ENCODE results near the gene RFC2. TPM values are rescaled to one million over a fixed set of nuclear protein-coding genes. Genes with fewer than 3 reads are reported as not detected.

Gene RFC2
- total and polyA plus RNA-seq, 10 of the 15 experiments (the other 5 are each of a cell fraction or from before 2014, with no cell fraction given) = 25.8 to 145 (median 90.9) TPM

DNA sequence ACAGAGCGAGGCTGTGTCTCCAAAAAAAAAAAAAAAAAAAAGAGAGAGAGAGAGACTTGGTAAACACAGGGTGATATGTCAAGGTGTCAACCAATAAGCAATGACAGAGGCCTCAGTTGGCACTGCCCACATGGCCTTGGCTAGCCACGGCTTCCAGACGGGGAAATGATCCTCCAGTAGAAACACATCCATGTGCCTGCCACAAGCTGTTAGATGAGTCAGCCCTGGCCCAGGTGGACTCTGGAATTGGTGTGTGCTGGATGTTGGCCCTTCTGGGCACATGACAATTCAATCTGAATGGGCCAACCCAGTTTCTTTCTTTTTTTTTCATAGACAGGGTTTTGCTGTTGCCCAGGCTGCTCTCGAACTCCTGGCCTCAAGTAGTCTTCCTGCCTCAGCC lies 13.7 kb downstream of the RFC2 start (continued):
- TF ChIP-seq, protein P1, sequence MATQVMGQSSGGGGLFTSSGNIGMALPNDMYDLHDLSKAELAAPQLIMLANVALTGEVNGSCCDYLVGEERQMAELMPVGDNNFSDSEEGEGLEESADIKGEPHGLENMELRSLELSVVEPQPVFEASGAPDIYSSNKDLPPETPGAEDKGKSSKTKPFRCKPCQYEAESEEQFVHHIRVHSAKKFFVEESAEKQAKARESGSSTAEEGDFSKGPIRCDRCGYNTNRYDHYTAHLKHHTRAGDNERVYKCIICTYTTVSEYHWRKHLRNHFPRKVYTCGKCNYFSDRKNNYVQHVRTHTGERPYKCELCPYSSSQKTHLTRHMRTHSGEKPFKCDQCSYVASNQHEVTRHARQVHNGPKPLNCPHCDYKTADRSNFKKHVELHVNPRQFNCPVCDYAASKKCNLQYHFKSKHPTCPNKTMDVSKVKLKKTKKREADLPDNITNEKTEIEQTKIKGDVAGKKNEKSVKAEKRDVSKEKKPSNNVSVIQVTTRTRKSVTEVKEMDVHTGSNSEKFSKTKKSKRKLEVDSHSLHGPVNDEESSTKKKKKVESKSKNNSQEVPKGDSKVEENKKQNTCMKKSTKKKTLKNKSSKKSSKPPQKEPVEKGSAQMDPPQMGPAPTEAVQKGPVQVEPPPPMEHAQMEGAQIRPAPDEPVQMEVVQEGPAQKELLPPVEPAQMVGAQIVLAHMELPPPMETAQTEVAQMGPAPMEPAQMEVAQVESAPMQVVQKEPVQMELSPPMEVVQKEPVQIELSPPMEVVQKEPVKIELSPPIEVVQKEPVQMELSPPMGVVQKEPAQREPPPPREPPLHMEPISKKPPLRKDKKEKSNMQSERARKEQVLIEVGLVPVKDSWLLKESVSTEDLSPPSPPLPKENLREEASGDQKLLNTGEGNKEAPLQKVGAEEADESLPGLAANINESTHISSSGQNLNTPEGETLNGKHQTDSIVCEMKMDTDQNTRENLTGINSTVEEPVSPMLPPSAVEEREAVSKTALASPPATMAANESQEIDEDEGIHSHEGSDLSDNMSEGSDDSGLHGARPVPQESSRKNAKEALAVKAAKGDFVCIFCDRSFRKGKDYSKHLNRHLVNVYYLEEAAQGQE (IDR thresholded peaks at IDR 0.05; ENCODE audit: low read depth, low read length) = no peak
- TF ChIP-seq NRF1 (conservative IDR thresholded peaks at IDR 0.05; ENCODE audit: low read depth, low read length) = no peak
- TF ChIP-seq BACH1 (IDR thresholded peaks at IDR 0.05; ENCODE audit: borderline replicate concordance) = no peak
- TF ChIP-seq CREB1 (IDR thresholded peaks at IDR 0.05; ENCODE audit: low read depth) = no peak
- TF ChIP-seq CHD4 (IDR thresholded peaks at IDR 0.05) = no peak

DNA sequence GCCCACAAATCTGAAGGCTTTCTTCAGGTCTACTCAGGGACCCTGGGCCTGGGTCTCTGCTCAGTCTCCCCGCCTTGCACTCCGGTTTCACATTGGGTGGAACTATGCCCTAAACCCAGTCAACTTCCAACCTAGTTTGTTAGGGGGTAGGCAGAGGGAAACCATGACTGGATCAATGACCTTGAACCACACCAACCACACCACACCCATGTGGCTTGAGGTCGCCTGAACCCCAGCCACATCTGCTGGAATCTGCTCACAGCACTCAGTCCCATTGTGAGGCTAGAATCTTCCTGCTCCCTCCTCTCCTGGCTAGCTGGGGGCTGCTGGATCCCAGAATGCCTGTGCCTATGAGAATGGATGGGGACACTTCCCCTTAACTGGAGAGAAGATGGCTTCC lies 17.9 kb downstream of the RFC2 start:
- Histone ChIP-seq H3K27me3 (replicated peaks in 1 of 2; ENCODE audit: control insufficient read depth in 2 of 2, insufficient read depth in 2 of 2, low read length in 1 of 2) (no peaks in the 10 kb centered on the region), H3K36me3 (ENCODE audit: control insufficient read depth in 2 of 2, insufficient read depth in 2 of 2, low read length in 1 of 2) (peaks cover 38 to 46% of the 10 kb centered on the region in 2 experiments), H3K4me2 (ENCODE audit: control insufficient read depth, insufficient read depth) (no peak overlapping the region), H3K4me3 (no peak overlapping the region), H3K4me1 (ENCODE audit: control insufficient read depth, insufficient read depth, low read length) (peaks cover 8% of the 10 kb centered on the region), H2AFZ (ENCODE audit: control insufficient read depth, low read depth, low read length) (no peak overlapping the region), H3K9ac (ENCODE audit: control insufficient read depth, insufficient read depth, low read length) (no peak overlapping the region), H3K27ac (ENCODE audit: control insufficient read depth, insufficient read depth) (no peak overlapping the region), H4K20me1 (ENCODE audit: control insufficient read depth, insufficient read depth) (no peaks in the 10 kb centered on the region), H3K79me2 (ENCODE audit: control insufficient read depth, insufficient read depth, low read length) (no peaks in the 10 kb centered on the region; the same call in 1 of the 2 replicates), H3K9me3 (replicated peaks; ENCODE audit: control insufficient read depth, insufficient read depth, low read length) (no peaks in the 10 kb centered on the region)
- in situ Hi-C loops (cut with MboI) = no loop called here
- intact Hi-C loops (cut with micrococcal nuclease; ENCODE audit: unreplicated experiment) = no loop called here
- no TSS peak for BruUV-seq (replicated peaks)
- SMC1A ChIA-PET (ENCODE audit: uncharacterized antibody, unreplicated experiment) = interaction anchor here (1.1 to 2.4 kb wide), 3 partner anchors 17 to 29 kb away, joined by 4 to 7 read pairs (median 4); no protein-coding TSS in a partner anchor
- POLR2A ChIA-PET = interaction anchor here (1.0 to 1.2 kb wide), 2 partner anchors 15 to 26 kb away, joined by 4 read pairs; no protein-coding TSS in a partner anchor
- no peak for DNase-seq (ENCODE audit: low read depth, low spot score)
- no peak for ATAC-seq
- no peak for FAIRE-seq
- 84% methylated on average over 3 of the region's 3 CpGs for WGBS (ENCODE audit: insufficient coverage, insufficient replicate concordance, low lambda C conversion rate, missing lambda C conversion rate)
- RAD21 ChIA-PET (ENCODE audit: unreplicated experiment) = no interaction called here
- no peak for TF ChIP-seq SRF (IDR thresholded peaks at IDR 0.05; ENCODE audit: low read depth in 2 of 2, low read length in 2 of 2)
- TF ChIP-seq RUNX3 (IDR thresholded peaks at IDR 0.05; ENCODE audit: low read length) = 0 out of 2 replicates have a peak, but pooled peaks have one; percentile 25
- CTCF ChIA-PET = interaction anchor here (1.1 kb wide), 1 partner anchor 165 kb away, joined by 5 read pairs; no protein-coding TSS in a partner anchor
